NCI-H2107 (cell line): Measurements from ENCODE around the gene L1CAM.

Source experiments
- DNase-seq: peaks from one replicate; lab custom pipeline; 2025; lab: John Stamatoyannopoulos, UW

Gene L1CAM

GRCh38 chrX:153925387-153925738 is 39.4 kb upstream of the L1CAM start:
- no peak for DNase-seq

DNA sequence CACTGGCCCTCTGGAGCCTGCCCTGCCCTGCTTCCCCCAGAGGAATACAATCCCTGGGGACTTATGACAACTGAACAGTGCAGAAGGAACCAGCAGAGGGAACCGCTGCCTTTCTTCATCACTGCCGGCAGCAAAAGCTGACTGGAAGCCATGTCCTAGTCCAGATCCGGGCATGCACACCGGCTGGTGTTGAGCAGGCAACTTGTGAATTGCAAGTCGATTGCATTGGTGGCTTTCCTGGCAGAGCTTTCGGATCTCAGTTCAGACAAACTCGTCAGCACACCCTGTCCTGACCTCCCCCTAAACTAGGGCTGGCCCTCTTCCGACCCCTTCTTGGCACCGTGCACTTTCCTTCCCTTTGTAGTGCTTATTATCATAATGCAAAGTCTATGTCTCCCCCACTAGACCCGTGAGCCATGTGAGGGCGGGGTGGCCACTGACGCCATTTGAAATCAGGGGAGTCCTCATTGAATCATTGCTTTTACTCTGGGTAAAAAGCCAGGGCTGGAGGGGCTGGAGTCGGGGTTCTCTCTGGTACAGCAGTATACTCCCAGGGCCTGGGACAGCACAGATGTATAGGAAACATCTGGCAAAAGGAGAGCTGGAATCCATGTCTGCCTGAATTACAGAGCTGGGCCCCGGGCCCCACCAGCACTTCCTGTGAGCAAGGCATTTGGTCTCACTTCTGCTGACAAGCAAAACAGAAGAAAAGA is 38.3 kb upstream of the L1CAM start:
- peak; percentile 45 for DNase-seq

DNA sequence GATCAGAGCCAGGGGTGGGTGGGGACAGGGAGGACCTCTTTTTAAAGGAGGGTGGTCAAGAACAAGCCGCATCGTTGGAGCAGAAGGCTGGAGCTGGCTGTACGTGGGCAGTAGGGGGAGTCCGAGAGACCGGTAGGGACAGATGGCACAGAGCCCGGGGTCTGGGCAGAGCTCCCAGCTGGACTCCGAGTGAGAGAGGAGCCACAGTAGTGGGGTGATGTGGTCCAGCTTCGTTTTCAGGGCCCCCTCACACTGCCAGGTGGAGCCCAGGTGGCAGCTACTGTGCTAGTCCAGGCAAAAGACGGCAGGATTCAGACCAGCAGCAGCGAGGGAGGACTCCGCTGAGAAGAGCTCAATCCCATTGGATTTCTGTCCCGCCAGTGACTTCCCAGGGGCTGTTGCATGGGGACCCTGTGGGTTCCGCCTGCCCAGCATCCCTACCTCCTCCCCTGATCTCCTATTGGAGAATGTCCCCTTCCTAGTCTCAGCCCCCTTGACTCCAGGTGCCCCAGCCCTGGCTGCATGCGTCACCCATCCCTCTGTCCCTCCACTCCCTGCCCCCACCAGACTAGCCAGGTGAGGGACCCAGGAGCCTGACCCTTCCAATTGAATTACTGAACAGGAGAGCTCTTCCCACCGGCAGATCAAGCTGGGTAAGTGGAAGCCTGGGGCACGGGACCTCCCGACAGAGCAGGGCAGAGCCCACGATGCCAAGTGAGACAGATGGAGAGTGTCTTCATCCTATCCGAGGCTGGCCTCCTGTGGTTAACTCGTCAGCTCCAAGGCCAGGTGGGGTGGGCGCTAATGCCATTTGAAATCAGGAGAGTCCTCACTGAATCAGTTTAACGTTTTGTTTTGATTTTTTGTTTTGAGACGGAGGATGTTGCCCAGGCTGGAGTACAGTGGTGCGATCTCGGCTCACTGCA is 37.2 kb upstream of the L1CAM start:
- no peak for DNase-seq

DNA sequence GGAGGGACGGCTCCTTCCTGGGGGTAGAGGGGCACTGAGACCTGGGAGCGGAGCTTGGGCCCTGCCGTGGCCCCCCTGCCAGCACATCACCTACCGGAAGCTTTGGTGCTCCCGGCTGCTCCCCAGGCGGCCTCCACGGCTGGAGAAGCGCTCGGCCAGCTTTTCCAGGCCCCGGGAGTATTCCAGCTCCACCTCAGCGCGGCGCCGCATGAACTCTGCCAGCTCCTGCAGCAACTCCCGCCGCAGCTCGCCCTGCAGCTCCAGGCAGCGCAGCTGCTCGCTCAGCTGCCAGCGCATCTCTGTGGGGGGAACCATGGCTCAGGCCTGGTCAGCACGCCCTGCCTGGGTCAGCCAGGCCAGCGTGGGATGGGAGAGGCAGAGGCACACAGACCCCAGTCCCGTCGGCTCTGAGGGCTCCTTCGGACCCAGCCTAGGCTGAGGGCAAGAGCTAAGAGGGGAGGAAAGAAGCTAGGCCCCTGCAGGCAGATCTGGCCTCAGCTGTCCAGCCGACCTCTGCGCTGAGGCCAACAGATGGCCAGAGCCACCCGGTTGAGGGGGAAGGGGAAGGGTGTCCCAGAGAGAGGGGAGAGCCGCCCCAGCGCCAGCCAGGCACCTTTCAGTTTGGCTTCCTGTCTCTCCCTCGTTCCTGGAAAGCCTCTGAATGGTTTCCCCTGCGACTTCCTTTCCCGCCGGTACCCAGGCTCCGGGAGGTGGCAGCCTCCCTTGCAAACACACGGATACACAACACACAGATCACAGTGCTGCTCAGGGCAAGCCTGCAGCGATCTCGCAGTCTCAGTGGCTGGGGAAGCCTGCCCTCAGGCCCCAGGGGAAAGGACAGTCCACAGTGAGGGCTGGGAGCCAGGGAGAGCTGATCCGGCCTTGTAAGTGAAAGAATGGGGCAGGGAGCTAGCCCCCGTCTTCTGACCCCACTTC is 35.8 kb upstream of the L1CAM start:
- peak; percentile 54 for DNase-seq

DNA sequence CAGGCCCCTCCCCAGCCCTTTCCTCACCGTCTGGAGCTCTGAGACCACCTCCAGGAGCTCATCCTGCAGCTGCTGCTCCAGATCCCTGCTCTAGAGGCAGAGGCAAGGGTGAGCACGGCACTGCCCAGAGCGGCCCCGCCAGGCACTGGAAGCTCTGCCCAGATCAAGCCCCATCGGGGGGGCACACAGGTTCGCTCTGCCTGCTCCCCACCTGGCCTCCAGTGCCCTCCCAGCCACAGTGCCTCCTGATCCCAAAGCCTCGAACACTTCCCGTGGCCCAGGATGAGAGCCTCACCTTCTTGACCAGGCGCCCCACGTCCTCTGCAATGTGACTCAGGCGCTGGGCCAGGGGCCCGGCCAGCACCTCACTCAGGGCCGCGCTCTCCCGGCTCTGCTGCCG is 35.1 kb upstream of the L1CAM start:
- DNase-seq: no peak

- no peak for DNase-seq
Observed at GRCh38 chrX:153920546-153920945, 34.6 kb upstream of the L1CAM start.

DNA sequence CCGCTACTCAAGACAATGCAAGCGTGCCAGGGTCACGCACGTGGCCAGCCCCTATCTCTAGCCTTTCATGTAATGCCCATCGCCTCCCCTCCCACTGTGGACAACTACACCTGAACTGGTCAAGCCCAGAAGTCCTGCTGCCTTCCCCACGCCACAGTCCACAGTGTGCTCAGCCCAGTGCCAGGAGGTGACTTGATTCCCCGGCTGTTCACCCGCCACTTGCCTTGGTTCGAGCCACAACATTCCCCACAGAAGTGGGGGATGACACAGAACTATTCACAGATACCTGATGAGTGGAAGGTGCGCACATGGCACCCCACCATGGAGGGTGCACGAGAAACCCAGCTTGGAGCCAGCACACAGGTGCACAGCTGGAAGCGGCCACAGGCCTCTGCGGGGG is 33.3 kb upstream of the L1CAM start:
- no peak for DNase-seq

GRCh38 chrX:153917869-153918268 is 31.9 kb upstream of the L1CAM start:
- no peak for DNase-seq

- DNase-seq: no peak
Observed at GRCh38 chrX:153913701-153914100, 27.7 kb upstream of the L1CAM start.

GRCh38 chrX:153913211-153913610 is 27.2 kb upstream of the L1CAM start:
- DNase-seq: no peak

GRCh38 chrX:153911798-153912197 is 25.8 kb upstream of the L1CAM start:
- no peak for DNase-seq

- no peak for DNase-seq
Observed at GRCh38 chrX:153910446-153910845, 24.5 kb upstream of the L1CAM start.

DNA sequence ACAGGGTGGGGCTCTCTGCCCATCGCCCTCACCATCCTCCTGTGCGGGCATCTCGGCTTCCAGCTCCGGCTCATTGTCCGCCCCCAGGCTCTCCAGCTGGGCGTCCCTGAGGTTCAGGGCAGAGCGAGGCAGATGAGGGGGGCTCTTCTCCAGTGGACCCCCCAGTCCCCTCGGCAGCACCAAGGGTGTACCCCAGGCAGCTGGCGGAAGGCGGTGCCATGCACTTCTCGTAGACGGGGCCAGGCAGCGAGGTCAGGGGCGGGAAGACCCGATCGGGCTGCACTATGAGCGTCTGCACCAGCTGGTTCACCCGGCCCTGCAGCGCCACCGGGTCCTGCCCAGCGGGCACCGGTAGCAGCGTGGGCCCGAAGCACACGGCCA is 24.0 kb upstream of the L1CAM start:
- no peak for DNase-seq

GRCh38 chrX:153909024-153909979 is 23.3 kb upstream of the L1CAM start:
- no peak for DNase-seq

GRCh38 chrX:153908219-153908860 is 22.4 kb upstream of the L1CAM start:
- DNase-seq: no peak

- no peak for DNase-seq
Observed at GRCh38 chrX:153907456-153907855, 21.5 kb upstream of the L1CAM start.

- DNase-seq: no peak
Observed at GRCh38 chrX:153906126-153906917, 20.3 kb upstream of the L1CAM start.

- no peak for DNase-seq
Observed at GRCh38 chrX:153905481-153906095, 19.6 kb upstream of the L1CAM start.
